ENCODE data around the gene CNIH4.

Gene CNIH4

GRCh38 chr1:224353975-224354925 lies 2.4 kb upstream of the CNIH4 start:
- TF ChIP-seq CTCF (conservative IDR thresholded peaks at IDR 0.05) = no peak

GRCh38 chr1:224357626-224358124 lies 996 bp downstream of the CNIH4 start:
- H3K27ac ChIP-seq = peak overlapping the region; percentile 84
- no peak for TF ChIP-seq CTCF (conservative IDR thresholded peaks at IDR 0.05)

More at GRCh38 chr1:224353975-224354925, 2.4 kb upstream of the CNIH4 start:
- H3K27ac ChIP-seq = no peak overlapping the region

GRCh38 chr1:224358237-224358636 lies 1.6 kb downstream of the CNIH4 start:
- no peak for TF ChIP-seq CTCF (conservative IDR thresholded peaks at IDR 0.05)
- H3K27ac ChIP-seq = peak overlapping the region; percentile 84

DNA sequence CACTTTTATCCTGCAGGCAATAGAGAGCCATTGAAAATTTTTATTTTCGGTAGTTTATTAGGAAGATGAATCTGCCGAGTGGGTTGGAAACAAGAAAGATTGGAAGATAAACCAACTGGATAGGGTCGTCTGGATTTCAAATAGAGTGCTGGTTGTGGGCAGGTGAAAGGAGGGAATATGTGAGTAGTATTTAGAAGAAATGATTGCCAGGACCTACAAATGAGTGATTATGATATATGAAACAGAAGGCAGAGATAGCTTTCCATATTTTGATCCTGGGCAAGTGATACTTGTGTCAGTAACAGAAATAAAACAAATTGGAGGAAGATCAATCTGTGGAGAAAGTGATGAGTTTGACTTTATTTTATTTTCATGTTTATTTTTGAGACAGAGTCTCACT lies 2.5 kb downstream of the CNIH4 start:
- no peak overlapping the region for H3K27ac ChIP-seq
- no peak for TF ChIP-seq CTCF (conservative IDR thresholded peaks at IDR 0.05)

GRCh38 chr1:224368409-224368808 lies 11.7 kb downstream of the CNIH4 start:
- H3K27ac ChIP-seq = no peak overlapping the region
- TF ChIP-seq CTCF (conservative IDR thresholded peaks at IDR 0.05) = no peak

GRCh38 chr1:224373008-224373590 lies 16.4 kb downstream of the CNIH4 start:
- no peak for TF ChIP-seq CTCF (conservative IDR thresholded peaks at IDR 0.05)
- no peak overlapping the region for H3K27ac ChIP-seq

DNA sequence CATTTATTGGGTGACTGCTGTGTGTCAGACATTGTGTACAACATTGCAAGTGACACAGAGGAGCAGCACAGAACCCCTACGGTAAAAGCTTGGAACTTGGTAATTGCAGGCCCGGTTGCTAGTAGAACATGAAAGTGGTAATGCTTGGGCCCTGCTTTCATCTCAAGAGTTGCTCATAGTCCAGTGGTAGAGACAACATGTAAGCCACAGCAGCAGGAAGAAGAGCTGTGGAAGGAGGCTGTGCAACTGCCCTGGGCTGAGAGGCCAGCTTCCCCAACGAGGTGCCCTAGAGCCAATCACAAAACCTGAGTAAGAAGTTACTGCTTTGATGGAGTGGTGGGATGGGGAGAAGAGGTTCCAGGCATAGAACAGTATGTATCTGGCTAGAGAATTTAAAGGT lies 18.4 kb downstream of the CNIH4 start:
- H3K27ac ChIP-seq = no peak overlapping the region
- no peak for TF ChIP-seq CTCF (conservative IDR thresholded peaks at IDR 0.05)
